Measurements from ENCODE around the gene JDP2.

JDP2 gene

DNA sequence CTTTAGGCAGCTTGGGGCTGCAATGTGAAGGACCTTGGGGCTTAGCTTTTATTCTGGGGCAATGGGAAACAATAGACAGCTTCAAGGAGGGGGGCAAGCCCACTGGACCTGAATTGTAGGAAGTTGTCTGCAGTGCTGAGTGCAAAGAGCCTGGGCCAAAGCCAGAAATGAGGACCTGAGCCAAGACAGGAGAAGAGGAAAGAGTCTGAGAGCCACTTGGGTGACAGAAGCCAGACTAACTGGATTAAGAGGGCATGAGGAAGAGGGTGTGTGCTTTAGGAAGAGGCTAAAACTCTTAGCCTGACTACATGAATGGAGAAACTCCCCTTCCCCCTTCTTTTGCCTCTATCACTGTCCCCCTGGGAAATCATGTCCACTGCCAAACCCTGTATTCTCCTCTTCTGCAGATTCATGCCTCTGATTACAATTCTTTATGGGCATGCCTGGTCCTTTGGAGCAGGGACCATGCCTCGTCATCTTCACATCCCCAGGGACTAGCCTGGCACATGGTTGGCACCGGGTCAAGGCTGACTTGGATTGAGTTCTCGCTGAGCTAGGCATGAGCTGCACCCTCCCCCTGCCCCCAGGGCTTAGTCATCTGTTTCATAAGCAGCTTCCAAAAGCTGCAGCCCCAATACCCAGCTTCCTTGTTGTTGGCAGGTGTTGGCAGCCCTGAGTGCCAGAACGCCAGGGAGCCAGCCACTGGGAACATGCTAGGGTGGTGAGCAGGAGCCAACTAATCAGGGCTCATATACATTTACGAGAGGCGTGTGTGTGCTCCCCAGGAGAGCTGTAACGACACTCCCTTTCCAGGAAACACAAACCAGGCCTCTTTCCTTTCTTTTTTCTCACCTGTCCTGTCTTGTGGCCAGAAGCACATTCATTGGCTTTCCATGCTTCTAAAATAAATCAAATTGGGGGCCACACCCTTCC, 27.7 kb upstream of the JDP2 start:
- no peak for DNase-seq
- TF ChIP-seq GATA1 (IDR thresholded peaks at IDR 0.05; ENCODE audit: low read depth, low read length) (no peak), POLR2A (IDR thresholded peaks at IDR 0.05; ENCODE audit: low read length) (no peak)

DNA sequence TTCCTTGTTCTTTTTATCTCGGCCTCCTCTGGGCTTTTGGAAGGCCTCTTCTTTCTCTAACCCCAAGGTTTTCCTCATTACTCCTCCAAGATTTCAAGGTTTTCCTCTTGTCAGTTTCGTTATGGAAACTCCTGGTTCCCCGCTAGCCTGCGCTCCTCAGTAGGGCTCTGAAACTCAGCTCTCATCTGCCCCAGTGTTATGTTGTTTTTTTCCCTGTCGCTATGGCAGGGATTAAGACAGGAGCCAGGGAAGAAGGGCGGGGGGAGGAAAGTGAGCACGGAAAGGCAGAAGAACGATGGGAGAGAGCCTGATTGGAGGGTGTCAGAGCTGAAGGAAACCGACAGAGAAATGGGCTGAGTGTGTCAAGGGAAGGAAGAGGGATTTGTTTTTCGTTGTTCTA, 26.5 kb upstream of the JDP2 start:
- DNase-seq, result no peak
- TF ChIP-seq GATA1 (IDR thresholded peaks at IDR 0.05; ENCODE audit: low read depth, low read length) (no peak), POLR2A (IDR thresholded peaks at IDR 0.05; ENCODE audit: low read length) (no peak)

GRCh38 chr14:75402867-75403413, 24.9 kb upstream of the JDP2 start:
- no peak for DNase-seq
- no peak for TF ChIP-seq POLR2A (IDR thresholded peaks at IDR 0.05; ENCODE audit: low read length)
- no peak for TF ChIP-seq GATA1 (IDR thresholded peaks at IDR 0.05; ENCODE audit: low read depth, low read length)

- no peak for DNase-seq
- no peak for TF ChIP-seq GATA1 (IDR thresholded peaks at IDR 0.05; ENCODE audit: low read depth, low read length)
- no peak for TF ChIP-seq POLR2A (IDR thresholded peaks at IDR 0.05; ENCODE audit: low read length)
Measured at GRCh38 chr14:75404847-75405246, 23.0 kb upstream of the JDP2 start.

GRCh38 chr14:75406102-75406501, 21.7 kb upstream of the JDP2 start:
- TF ChIP-seq GATA1 (IDR thresholded peaks at IDR 0.05; ENCODE audit: low read depth, low read length), result no peak
- no peak for TF ChIP-seq POLR2A (IDR thresholded peaks at IDR 0.05; ENCODE audit: low read length)
- DNase-seq, result no peak

DNA sequence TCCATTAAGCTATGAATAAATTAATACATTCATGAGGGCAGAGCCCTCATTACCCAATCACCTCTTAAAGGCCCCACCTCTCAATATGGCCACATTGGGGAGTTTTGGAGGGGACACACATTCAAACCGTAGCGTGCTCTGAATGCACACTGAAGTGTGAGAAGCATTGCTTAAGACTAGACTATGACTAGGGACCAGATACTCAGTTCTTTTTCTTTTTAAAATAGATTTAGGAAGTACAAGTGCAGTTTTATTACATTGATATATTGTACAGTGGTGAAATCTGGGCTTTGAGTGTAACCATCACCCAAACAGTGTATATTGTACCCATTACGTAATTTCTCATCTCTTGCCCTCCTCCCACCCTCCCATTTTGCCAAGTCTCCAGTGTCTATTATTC, 21.0 kb upstream of the JDP2 start:
- no peak for DNase-seq
- no peak for TF ChIP-seq POLR2A (IDR thresholded peaks at IDR 0.05; ENCODE audit: low read length)
- TF ChIP-seq GATA1 (IDR thresholded peaks at IDR 0.05; ENCODE audit: low read depth, low read length), result no peak

DNA sequence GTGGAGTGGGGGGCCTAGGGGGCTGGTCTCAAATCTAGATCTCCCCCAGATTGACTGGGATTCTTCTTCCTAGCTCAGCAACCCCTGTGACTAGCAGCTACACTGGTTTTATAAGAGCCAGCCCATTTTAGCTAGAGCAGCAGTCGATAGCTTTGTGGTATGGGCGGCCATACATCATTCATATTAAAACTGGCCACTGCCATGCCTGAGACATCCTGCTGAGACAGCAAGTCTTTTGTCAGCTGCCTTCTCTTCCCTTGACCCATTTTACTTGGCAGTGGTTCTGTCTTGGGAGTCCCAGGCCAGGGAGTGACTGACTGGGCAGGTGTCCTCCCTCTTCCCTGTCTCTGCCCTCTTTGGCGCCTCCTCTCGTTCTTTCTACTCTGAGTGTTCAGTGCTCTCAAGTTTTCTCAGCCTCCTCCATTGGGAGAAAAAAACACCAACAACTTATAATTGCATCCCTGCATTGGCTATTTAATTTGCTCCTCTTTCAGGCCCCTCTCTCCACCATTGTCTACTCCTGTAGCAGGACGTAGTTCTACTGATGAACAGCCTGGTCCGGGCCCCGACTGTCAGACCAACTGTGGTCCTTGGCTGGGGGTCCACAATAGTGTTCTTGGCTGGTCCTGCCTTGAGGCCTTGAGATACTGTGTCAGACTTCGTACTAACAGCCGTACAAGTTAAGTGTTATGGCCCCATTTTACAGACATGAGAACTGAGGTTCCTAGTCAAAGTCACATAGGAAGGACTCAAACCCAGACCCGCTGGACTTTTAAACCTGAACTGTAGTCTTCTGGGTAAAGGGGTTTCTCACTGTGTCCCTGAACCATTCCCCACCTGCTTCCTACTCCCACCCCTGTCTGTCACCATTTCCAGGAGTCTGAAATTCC, 18.3 kb upstream of the JDP2 start:
- TF ChIP-seq POLR2A (IDR thresholded peaks at IDR 0.05; ENCODE audit: low read length) (no peak), GATA1 (IDR thresholded peaks at IDR 0.05; ENCODE audit: low read depth, low read length) (no peak)
- no peak for DNase-seq

- no peak for TF ChIP-seq POLR2A (IDR thresholded peaks at IDR 0.05; ENCODE audit: low read length)
- TF ChIP-seq GATA1 (IDR thresholded peaks at IDR 0.05; ENCODE audit: low read depth, low read length), result no peak
- no peak for DNase-seq
Measured at GRCh38 chr14:75411214-75411540, 16.6 kb upstream of the JDP2 start.

- TF ChIP-seq POLR2A (IDR thresholded peaks at IDR 0.05; ENCODE audit: low read length), result no peak
- no peak for TF ChIP-seq GATA1 (IDR thresholded peaks at IDR 0.05; ENCODE audit: low read depth, low read length)
Measured at GRCh38 chr14:75413013-75413412, 14.8 kb upstream of the JDP2 start.

GRCh38 chr14:75417674-75418073, 10.1 kb upstream of the JDP2 start:
- DNase-seq, result no peak
- TF ChIP-seq GATA1 (IDR thresholded peaks at IDR 0.05; ENCODE audit: low read depth, low read length) (no peak), POLR2A (IDR thresholded peaks at IDR 0.05; ENCODE audit: low read length) (no peak)

More at GRCh38 chr14:75413013-75413412, 14.8 kb upstream of the JDP2 start:
- no peak for DNase-seq

- no peak for TF ChIP-seq GATA1 (IDR thresholded peaks at IDR 0.05; ENCODE audit: low read depth, low read length)
Measured at GRCh38 chr14:75418850-75419768, 8.7 kb upstream of the JDP2 start.

GRCh38 chr14:75422169-75422568, 5.7 kb upstream of the JDP2 start:
- DNase-seq, result no peak
- TF ChIP-seq POLR2A (IDR thresholded peaks at IDR 0.05; ENCODE audit: low read length) (no peak), GATA1 (IDR thresholded peaks at IDR 0.05; ENCODE audit: low read depth, low read length) (no peak)

More at GRCh38 chr14:75418850-75419768, 8.7 kb upstream of the JDP2 start:
- peak in 1 of 2 experiments; percentile 19 for DNase-seq

DNA sequence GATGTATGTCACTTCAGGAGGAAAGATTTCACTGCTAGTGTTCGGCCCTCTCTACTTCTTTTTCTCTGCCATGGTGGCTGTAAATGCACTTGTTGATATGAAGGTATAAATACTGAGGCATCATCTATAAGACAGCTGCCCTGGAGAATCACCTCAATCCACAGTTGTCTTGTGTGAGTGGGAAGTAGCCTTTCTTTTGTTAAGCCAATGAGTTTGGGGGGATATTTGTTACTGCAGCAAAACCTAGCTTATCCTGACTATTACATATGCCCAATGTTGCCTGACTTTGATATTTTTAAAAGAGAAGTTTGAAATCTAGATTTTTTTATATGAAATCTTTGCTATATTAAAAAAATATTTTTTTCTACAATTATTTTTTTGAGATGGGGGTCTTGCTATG, 3.3 kb upstream of the JDP2 start:
- DNase-seq, result no peak
- TF ChIP-seq POLR2A (IDR thresholded peaks at IDR 0.05; ENCODE audit: low read length) (no peak), GATA1 (IDR thresholded peaks at IDR 0.05; ENCODE audit: low read depth, low read length) (no peak)

All from erythroblast (primary cell).